ENCODE results near the gene UBE2N.
"Not testable (repeated sequence)": the region's sequence is repeated elsewhere in the genome, so short reads cannot be mapped to it uniquely, and the experiment has no call there.

Gene UBE2N

GRCh38 chr12:93409343-93410187 lies 32.2 kb downstream of the UBE2N start:
- DNase-seq = not testable (repeated sequence)

- no peak for DNase-seq
These were observed 32.9 kb downstream of the UBE2N start for GRCh38 chr12:93408813-93409212.

- DNase-seq = no peak
These were observed 33.8 kb downstream of the UBE2N start for GRCh38 chr12:93407963-93408283.

- no peak for DNase-seq
These were observed 34.4 kb downstream of the UBE2N start for GRCh38 chr12:93407054-93407962.

GRCh38 chr12:93404961-93405849 lies 36.5 kb downstream of the UBE2N start:
- no peak for DNase-seq

DNA sequence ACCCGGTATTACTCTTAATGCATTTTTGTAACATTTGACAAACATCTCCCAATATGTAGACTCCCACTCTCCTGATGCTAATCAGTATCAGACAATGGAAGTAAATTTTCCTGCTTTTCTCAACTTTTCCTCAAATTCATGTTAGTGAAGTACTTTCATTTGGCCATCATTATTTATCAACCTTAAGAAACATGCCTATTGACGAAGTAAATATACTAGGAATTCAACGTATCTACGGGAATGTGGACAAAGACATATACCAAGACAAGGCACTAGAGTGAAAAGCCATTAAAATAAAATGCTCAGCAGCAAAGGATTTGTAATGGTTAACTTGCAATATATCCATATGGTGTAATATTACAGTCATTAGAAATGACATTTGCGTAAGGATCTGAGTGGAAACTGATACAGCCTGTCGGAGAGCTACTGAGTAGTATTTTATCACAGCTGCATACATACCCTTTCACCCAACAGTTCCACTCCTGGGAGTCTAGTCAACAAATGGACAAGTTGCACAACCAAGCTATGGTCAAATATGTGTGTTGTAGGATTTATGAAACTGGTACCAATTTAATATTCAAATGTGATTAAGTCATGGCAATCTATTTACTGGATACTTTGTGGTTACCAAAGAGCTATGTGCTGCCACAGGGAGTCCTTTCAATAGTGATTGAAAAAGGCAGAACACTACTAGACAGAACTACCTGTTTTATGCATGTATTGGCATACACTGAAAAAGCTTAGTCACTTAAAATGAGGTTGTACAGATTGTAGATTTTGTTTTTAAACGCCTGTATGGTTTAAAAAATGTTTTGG lies 37.6 kb downstream of the UBE2N start:
- DNase-seq = no peak

- no peak for DNase-seq
These were observed 39.1 kb downstream of the UBE2N start for GRCh38 chr12:93402333-93403311.

DNA sequence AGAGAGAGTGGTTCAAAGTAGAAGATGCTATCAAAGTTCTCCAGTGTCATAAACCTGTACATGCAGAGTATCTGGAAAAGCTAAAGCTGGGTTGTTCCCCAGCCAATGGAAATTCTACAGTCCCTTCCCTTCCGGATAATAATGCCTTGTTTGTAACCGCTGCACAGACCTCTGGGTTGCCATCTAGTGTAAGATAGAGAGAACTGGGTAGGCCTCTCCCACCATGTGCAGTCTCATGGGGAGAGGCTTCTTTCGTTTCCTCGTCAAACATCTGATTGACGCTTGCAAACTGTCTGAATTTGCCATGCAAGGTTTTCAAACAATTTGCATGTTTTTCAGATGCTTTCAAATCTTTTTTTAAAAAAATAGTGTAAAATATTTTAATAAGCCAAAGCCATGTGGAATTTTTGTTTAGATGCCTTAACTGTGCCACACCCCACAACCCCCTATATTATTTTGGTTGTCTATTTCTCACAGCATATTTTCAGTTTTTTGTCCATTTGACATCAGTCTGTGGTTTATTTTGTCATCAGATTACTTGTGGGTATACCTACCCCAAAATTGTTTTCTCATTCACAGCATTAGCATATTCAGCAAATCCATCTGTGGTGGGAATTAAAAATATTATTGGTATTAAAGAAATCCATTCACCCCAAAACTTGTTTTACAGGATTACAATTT lies 42.4 kb downstream of the UBE2N start:
- not testable (repeated sequence) for DNase-seq

GRCh38 chr12:93397412-93397811 lies 44.3 kb downstream of the UBE2N start:
- DNase-seq = no peak

DNA sequence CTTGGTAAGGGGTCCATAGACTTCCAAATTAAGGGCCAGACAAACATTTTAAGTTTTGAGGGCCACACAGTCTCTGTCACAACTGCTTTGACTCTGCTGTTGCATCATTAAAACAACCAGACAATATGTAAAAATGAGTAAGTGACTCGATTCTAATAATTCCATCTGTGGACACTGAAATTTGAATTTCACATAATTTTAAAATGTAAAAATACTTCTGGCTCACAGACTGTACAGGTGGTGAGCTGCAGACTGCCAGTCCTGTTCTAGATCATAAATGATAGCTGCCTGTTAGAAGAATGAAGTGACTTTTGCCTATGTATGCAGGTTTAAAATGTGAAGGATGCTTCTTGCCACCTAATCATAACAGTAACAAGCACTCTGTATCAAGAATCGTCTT lies 48.3 kb downstream of the UBE2N start:
- no peak for DNase-seq

GRCh38 chr12:93390549-93391297 lies 51.0 kb downstream of the UBE2N start:
- no peak for DNase-seq

DNA sequence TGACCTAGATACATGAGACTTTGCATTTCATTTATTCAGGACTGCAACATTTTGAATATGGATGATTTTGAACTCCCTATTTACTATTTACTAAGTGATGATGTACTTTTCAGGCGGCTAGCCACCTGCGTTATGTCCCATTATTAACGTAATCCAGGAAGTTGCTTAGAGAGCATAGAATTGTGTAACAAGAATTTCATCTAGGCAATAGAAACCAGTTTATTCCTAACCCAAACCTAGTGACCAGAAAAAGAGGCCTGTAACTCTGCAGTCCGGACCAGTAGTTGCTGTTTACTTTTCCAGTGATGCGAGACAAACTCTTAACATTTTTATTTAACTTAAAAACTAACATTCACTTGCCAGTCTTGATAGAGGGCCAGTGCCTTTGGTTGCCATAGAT lies 51.7 kb downstream of the UBE2N start:
- DNase-seq = no peak

GRCh38 chr12:93387780-93388179 lies 54.0 kb downstream of the UBE2N start:
- no peak for DNase-seq

DNA sequence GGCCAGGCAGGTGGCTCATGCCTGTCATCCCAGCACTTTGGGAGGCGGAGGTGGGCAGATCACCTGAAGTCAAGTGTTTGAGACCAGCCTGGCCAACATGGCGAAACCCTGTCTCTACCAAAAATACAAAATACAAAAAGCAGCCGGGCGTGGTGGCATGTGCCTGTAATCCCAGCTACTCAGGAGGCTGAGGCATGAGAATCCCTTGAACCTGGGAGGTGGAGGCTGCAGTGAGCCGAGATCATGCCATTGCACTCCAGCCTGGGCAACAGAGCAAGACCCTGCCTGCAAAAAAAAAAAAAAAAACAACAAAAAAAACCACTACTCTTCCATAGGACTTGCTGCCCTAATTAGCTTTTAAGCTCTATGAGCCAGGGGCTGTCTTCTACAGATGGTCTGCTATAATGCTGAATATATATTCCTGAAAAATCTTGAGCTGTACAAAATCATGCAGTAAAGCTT lies 59.7 kb downstream of the UBE2N start:
- not testable (repeated sequence) for DNase-seq

- no peak for DNase-seq
These were observed 60.4 kb downstream of the UBE2N start for GRCh38 chr12:93381161-93381975.

DNA sequence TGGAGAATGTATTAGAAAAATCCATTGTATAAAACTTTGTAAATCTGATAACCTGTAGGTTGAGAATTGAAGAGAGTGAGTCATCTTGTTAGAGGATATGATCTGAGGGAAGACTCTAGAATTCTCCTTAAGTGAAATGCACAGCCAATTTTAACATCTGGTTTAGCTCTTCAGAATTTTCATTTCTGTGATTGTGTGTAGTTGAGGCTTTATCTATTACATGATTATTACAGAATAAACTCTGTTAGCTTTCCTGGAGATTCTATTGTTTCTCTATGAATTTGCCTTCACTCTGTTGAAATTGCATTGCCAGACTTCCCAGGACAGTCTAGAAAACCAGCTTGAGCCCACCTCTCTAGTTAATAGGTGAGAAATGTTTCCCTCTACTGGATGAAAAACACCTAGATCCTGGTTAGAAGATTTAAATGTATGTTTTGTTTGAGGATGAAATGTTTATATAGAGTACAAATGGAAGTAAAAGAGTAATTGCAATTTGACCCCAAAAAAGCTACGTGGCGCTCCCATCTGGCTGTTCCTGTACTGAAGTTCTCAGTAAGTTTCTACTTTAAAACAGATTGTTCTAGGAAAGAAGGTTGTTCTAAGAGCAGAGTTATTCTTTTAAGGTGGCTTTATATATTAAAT lies 61.1 kb downstream of the UBE2N start:
- no peak for DNase-seq

- DNase-seq = no peak
These were observed 61.8 kb downstream of the UBE2N start for GRCh38 chr12:93379981-93380361.
